NT2/D1 (cell line): Measurements from ENCODE around the gene KCNK17.

ENCODE experiments used
- DNase-seq: peaks from one replicate; pipeline ENCODE4 v3.0.0-alpha.2; 2011; ENCODE audit warnings: low read depth, low spot score
- H3K27me3 ChIP-seq: 2 replicates; pipeline ENCODE4 v1.6.0; 2011; ENCODE audit warnings: mild to moderate bottlenecking; ENCODE audit not compliant: insufficient read length, insufficient read depth
- H3K36me3 ChIP-seq: 2 replicates; pipeline ENCODE4 v1.6.1; 2011; ENCODE audit warnings: mild to moderate bottlenecking, low read length, mixed read lengths; ENCODE audit not compliant: insufficient read depth, insufficient read length
- H3K4me1 ChIP-seq: 2 replicates; pipeline ENCODE4 v1.5.1; 2011; ENCODE audit not compliant: insufficient read depth, insufficient read length
- H3K4me3 ChIP-seq: 2 replicates; pipeline ENCODE4 v1.5.1; 2011; ENCODE audit warnings: low read depth; ENCODE audit not compliant: insufficient read length
- H3K9ac ChIP-seq: 2 replicates; pipeline ENCODE4 v1.6.0; 2011; ENCODE audit warnings: low read depth; ENCODE audit not compliant: insufficient read length
- H3K9me3 ChIP-seq: 2 replicates; pipeline ENCODE4 v1.5.1; 2011; ENCODE audit warnings: mild to moderate bottlenecking, low read length; ENCODE audit not compliant: insufficient read depth
- SUZ12 ChIP-seq: IDR thresholded peaks from 2 replicates; pipeline ENCODE4 v1.6.1; 2011; ENCODE audit not compliant: insufficient read length, insufficient read depth; ENCODE audit errors: extremely low read depth
- YY1 ChIP-seq: IDR thresholded peaks from 2 replicates; pipeline ENCODE4 v1.6.1; 2011; ENCODE audit not compliant: insufficient read length, insufficient read depth
- ZNF274 ChIP-seq: IDR thresholded peaks from 2 replicates; pipeline ENCODE4 v1.6.1; 2011; ENCODE audit warnings: mild to moderate bottlenecking, low read depth, low read length

The KCNK17 gene

DNA sequence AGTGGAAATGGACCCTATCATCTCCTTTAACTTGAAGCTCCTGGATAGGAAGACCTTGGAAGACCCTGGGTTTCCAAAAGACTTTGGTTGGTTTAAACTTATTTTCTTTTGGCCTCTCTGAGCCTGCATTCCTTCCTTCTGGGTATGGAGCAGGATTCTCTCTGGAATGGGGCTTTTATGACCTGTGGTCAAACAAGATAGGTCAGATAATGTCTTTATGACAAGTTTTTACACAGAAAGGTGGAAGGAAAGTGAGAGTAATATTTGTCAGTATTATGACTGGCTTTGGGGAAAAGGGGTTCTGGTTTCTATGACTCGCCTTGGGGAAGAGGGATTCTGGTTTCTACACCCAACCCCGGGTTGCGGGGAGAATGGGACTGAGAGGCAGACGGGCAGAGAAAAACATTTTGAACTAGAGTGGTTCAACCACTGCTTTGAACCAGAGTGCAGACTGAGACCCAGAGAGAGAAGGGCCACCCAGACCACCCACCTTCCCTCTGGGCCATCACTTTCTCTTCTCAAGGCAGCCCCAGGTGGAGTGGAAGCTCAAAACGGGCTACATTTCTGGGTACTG, 47.4 kb downstream of the KCNK17 start:
- Histone ChIP-seq H3K4me3 (no peak overlapping the region), H3K4me1 (peaks cover 10% of the 10 kb centered on the region), H3K27me3 (no peaks in the 10 kb centered on the region), H3K9ac (no peak overlapping the region), H3K36me3 (no peaks in the 10 kb centered on the region), H3K9me3 (no peaks in the 10 kb centered on the region)
- TF ChIP-seq ZNF274 (no peak), SUZ12 (no peak), YY1 (no peak)
- DNase-seq = no peak

GRCh38 chr6:39266375-39266774, 47.8 kb downstream of the KCNK17 start:
- H3K9ac ChIP-seq = no peak overlapping the region
- peaks cover 14% of the 10 kb centered on the region for H3K4me1 ChIP-seq
- no peak overlapping the region for H3K4me3 ChIP-seq
- no peaks in the 10 kb centered on the region for H3K36me3 ChIP-seq
- no peaks in the 10 kb centered on the region for H3K27me3 ChIP-seq
- DNase-seq = no peak
- TF ChIP-seq ZNF274 = no peak
- no peak for TF ChIP-seq SUZ12
- TF ChIP-seq YY1 = no peak
- H3K9me3 ChIP-seq = 0 out of 2 replicates have a peak, but pooled peaks cover under 1% of the 10 kb centered on the region

- TF ChIP-seq SUZ12 (no peak), ZNF274 (no peak), YY1 (no peak)
- Histone ChIP-seq H3K27me3 (no peaks in the 10 kb centered on the region), H3K4me1 (peaks cover 10% of the 10 kb centered on the region), H3K9me3 (peaks cover 11% of the 10 kb centered on the region), H3K36me3 (no peaks in the 10 kb centered on the region), H3K9ac (no peak overlapping the region), H3K4me3 (no peak overlapping the region)
- DNase-seq = peak; percentile 56
These were observed 50.7 kb downstream of the KCNK17 start for GRCh38 chr6:39263303-39264037.

- DNase-seq = no peak
- peaks cover 11% of the 10 kb centered on the region for H3K9me3 ChIP-seq
- no peaks in the 10 kb centered on the region for H3K36me3 ChIP-seq
- H3K27me3 ChIP-seq = no peaks in the 10 kb centered on the region
- no peak overlapping the region for H3K9ac ChIP-seq
- H3K4me3 ChIP-seq = no peak overlapping the region
- TF ChIP-seq ZNF274 = no peak
- peaks cover 6% of the 10 kb centered on the region for H3K4me1 ChIP-seq
These were observed 52.5 kb downstream of the KCNK17 start for GRCh38 chr6:39261751-39262150.

GRCh38 chr6:39260953-39261352, 53.3 kb downstream of the KCNK17 start:
- Histone ChIP-seq H3K4me1 (peaks cover 6% of the 10 kb centered on the region), H3K9ac (no peak overlapping the region), H3K9me3 (peaks cover 11% of the 10 kb centered on the region), H3K4me3 (no peak overlapping the region), H3K36me3 (no peaks in the 10 kb centered on the region), H3K27me3 (no peaks in the 10 kb centered on the region)
- TF ChIP-seq SUZ12 (no peak), ZNF274 (no peak), YY1 (no peak)
- no peak for DNase-seq

DNA sequence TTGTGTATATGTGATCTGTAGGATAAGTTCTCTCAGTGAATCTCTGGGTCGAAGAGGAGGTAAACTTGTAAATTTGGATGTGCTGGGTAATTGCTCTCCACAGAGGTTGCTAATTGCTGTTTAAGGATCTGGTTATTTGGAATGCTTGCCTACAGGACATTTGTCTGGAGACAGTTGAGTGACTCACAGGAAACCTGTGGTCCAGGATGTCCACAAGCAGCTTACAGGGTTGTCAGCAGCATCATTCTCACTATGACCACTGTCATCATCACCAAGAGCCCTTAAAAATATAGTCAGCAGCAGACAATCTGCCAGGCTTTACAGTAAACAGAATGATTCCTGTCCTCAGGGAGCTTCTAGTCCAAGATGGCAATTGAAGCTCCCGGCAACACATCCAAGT, 53.8 kb downstream of the KCNK17 start:
- Histone ChIP-seq H3K4me1 (peaks cover 6% of the 10 kb centered on the region), H3K4me3 (no peak overlapping the region), H3K27me3 (no peaks in the 10 kb centered on the region), H3K36me3 (no peaks in the 10 kb centered on the region), H3K9me3 (peaks cover 11% of the 10 kb centered on the region), H3K9ac (no peak overlapping the region)
- DNase-seq = no peak
- TF ChIP-seq ZNF274 (no peak), YY1 (no peak), SUZ12 (no peak)

DNA sequence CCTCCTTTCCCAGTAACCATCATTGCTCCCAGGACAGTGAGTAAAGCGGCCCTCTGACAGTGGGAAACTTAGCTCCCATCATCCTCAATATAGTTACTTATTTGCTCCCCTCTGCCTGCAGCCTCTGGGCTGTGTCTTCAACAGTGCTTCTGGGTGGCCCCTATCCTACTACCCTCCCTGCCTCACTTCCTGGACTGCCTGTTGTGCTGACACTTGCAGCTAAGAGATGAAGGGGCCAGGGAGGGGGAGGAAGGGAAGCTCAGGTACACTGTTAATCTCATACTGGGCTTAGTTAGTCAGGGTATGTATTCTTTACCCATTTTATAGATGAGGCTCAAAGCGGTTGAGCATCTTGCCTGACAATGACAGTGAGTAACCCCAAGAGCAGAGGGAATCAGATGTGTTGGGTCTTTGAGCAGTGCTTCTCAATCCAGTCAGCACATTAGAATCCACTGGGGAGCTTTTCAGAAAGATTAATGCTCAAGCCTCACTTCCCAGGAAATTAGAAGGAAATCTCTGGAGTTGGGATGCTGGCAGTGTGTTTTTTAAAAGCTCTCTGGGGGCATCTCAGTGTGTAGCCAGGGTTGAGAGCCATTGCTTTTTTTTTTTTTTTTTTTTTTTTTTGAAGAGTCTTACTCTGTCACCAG, 57.8 kb downstream of the KCNK17 start:
- no peak for TF ChIP-seq YY1
- no peak for TF ChIP-seq SUZ12
- TF ChIP-seq ZNF274 = no peak

More for the DNA sequence above, 57.8 kb downstream of the KCNK17 start:
- Histone ChIP-seq H3K4me1 (peaks cover under 1% of the 10 kb centered on the region), H3K9ac (no peak overlapping the region), H3K4me3 (no peak overlapping the region), H3K36me3 (no peaks in the 10 kb centered on the region), H3K27me3 (no peaks in the 10 kb centered on the region), H3K9me3 (peaks cover 17% of the 10 kb centered on the region)
- DNase-seq = no peak
